PC-9 (cell line): ENCODE data around the gene KRT3. TPM values are rescaled to one million over a fixed set of nuclear protein-coding genes. Genes with fewer than 3 reads are reported as not detected.
"Not testable (repeated sequence)": the region's sequence is repeated elsewhere in the genome, so short reads cannot be mapped to it uniquely, and the experiment has no call there.

Experiments used
- BruUV-seq: library from RNA; stranded (reverse); fragments of 400-500 nt; replicated peaks from 2 replicates; lab custom pipeline; 2021; lab: Mats Ljungman, UMichigan
- CTCF ChIA-PET: fragments of 300-600 bp; sonication (Branson Sonifier 250); formaldehyde crosslinking; loops from one replicate; lab custom pipeline; 2022; ENCODE audit warnings: antibody characterized with exemption; lab: Charles Lee
- POLR2A ChIA-PET: fragments of 300-600 bp; sonication (Branson Sonifier 250); formaldehyde crosslinking; loops from one replicate; lab custom pipeline; 2022; ENCODE audit warnings: antibody characterized with exemption; ENCODE audit not compliant: unreplicated experiment; lab: Charles Lee
- DNase-seq, 2 experiments: peaks; one replicate each; pipeline versions ENCODE4 v3.0.0 to v3.0.0-alpha.2; 2015 to 2022; ENCODE audit warnings: mixed read lengths in 1 of 2
- H2AFZ ChIP-seq: fragments of 200-600 bp; sonication (generic); 2 replicates; pipeline ENCODE4 v1.8.1; 2017; ENCODE audit warnings: antibody characterized with exemption
- H3F3A ChIP-seq: fragments of 200-600 bp; sonication (generic); 2 replicates; pipeline ENCODE4 v1.8.1; 2017; ENCODE audit warnings: antibody characterized with exemption, mild to moderate bottlenecking, low read depth; ENCODE audit not compliant: insufficient read depth
- H3K27ac ChIP-seq: fragments of 200-600 bp; sonication (generic); 2 replicates; pipeline ENCODE4 v1.6.1; 2016; ENCODE audit warnings: mixed run types
- H3K27me3 ChIP-seq: fragments of 200-600 bp; sonication (generic); 2 replicates; pipeline ENCODE4 v1.6.1; 2016; ENCODE audit warnings: low read depth, mixed run types; ENCODE audit not compliant: insufficient read depth
- H3K36me3 ChIP-seq: fragments of 200-600 bp; sonication (generic); 2 replicates; pipeline ENCODE4 v1.6.1; 2016; ENCODE audit warnings: low read depth, mixed run types
- H3K4me1 ChIP-seq: fragments of 200-600 bp; sonication (generic); replicated peaks from 2 replicates; pipeline ENCODE4 v1.6.1; 2016; ENCODE audit warnings: mixed run types; ENCODE audit not compliant: insufficient read depth
- H3K4me2 ChIP-seq: fragments of 200-600 bp; sonication (generic); 2 replicates; pipeline ENCODE4 v1.6.1; 2017; ENCODE audit warnings: mixed run types
- H3K4me3 ChIP-seq: fragments of 200-600 bp; sonication (generic); 2 replicates; pipeline ENCODE4 v1.6.1; 2016; ENCODE audit warnings: mixed run types
- H3K79me2 ChIP-seq: fragments of 200-600 bp; sonication (generic); 2 replicates; pipeline ENCODE4 v1.6.1; 2017; ENCODE audit warnings: low read depth, mixed run types
- H3K9me2 ChIP-seq: fragments of 200-600 bp; sonication (generic); 2 replicates; pipeline ENCODE4 v1.8.1; 2017; ENCODE audit warnings: mild to moderate bottlenecking; ENCODE audit not compliant: insufficient read depth
- H3K9me3 ChIP-seq: fragments of 200-600 bp; sonication (generic); 2 replicates; pipeline ENCODE4 v1.8.1; 2016; ENCODE audit warnings: low read depth; ENCODE audit not compliant: insufficient read depth
- H4K20me1 ChIP-seq: fragments of 200-600 bp; sonication (generic); 2 replicates; pipeline ENCODE4 v1.8.1; 2017; ENCODE audit not compliant: insufficient read depth
- EZH2 ChIP-seq: fragments of 200-600 bp; sonication (generic); IDR thresholded peaks from 2 replicates; pipeline ENCODE4 v1.8.0; 2017; ENCODE audit warnings: antibody characterized with exemption, low read depth
- intact Hi-C: fragments of 100-400 bp; cut with micrococcal nuclease; formaldehyde crosslinking; loops from one replicate; pipeline ENCODE4 v1.10.0; 2022; ENCODE audit not compliant: unreplicated experiment
- total RNA-seq: library from RNA; stranded (reverse); gene quantifications from 2 replicates; pipeline ENCODE4 v1.2.3, GENCODE V29; 2021
- TF ChIP-seq, protein P1 (sequence below): fragments of 200-600 bp; sonication (generic); conservative IDR thresholded peaks from 2 replicates; pipeline ENCODE4 v1.6.1; 2017; ENCODE audit warnings: mixed run types, antibody characterized with exemption, mild to moderate bottlenecking, moderate library complexity

KRT3 gene
- total RNA-seq, 1 experiment from 2014 or later = 0.24 TPM

GRCh38 chr12:52763036-52763659, 32.8 kb downstream of the KRT3 start:
- no peak overlapping the region for H3K4me3 ChIP-seq
- no peaks in the 10 kb centered on the region for H3K36me3 ChIP-seq
- H3K9me3 ChIP-seq = peaks cover 4% of the 10 kb centered on the region; the same call in 1 of the 2 replicates
- H3K4me1 ChIP-seq = no peaks in the 10 kb centered on the region
- BruUV-seq = no TSS peak
- no peak overlapping the region for H3K4me2 ChIP-seq
- no peak overlapping the region for H2AFZ ChIP-seq
- H3F3A ChIP-seq = no peaks in the 10 kb centered on the region
- no peaks in the 10 kb centered on the region for H4K20me1 ChIP-seq
- ChIA-PET POLR2A (no interaction called here), CTCF (no interaction called here)
- TF ChIP-seq, protein P1, sequence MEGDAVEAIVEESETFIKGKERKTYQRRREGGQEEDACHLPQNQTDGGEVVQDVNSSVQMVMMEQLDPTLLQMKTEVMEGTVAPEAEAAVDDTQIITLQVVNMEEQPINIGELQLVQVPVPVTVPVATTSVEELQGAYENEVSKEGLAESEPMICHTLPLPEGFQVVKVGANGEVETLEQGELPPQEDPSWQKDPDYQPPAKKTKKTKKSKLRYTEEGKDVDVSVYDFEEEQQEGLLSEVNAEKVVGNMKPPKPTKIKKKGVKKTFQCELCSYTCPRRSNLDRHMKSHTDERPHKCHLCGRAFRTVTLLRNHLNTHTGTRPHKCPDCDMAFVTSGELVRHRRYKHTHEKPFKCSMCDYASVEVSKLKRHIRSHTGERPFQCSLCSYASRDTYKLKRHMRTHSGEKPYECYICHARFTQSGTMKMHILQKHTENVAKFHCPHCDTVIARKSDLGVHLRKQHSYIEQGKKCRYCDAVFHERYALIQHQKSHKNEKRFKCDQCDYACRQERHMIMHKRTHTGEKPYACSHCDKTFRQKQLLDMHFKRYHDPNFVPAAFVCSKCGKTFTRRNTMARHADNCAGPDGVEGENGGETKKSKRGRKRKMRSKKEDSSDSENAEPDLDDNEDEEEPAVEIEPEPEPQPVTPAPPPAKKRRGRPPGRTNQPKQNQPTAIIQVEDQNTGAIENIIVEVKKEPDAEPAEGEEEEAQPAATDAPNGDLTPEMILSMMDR = no peak
- TF ChIP-seq EZH2 = no peak
- no peaks in the 10 kb centered on the region for H3K79me2 ChIP-seq
- intact Hi-C loops = no loop called here
- peaks cover 5% of the 10 kb centered on the region; the same call in 1 of the 2 replicates for H3K27me3 ChIP-seq
- H3K27ac ChIP-seq = no peak overlapping the region
- DNase-seq = no peak
- H3K9me2 ChIP-seq = no peaks in the 10 kb centered on the region

DNA sequence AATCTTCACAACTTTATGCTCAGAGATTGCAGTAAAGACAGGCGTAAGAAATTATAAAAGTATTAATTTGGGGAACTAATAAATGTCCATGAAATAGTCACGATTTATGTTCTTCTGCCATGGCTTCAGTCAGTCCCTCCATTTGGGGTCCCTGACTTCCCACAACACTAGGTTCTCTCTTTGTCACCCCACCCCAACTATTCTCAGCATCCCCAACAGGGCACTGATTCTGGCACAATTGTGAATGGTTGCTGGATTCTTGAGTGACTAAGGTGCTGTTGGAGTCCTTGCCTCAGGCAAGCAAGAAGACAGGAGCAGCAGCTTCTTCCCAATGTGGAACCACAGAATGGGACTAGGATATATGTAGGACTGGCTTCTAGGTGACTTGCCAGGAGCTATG, 34.1 kb downstream of the KRT3 start:
- DNase-seq = no peak
- Histone ChIP-seq H4K20me1 (no peaks in the 10 kb centered on the region), H3K79me2 (no peaks in the 10 kb centered on the region), H3K27ac (no peak overlapping the region), H3K4me1 (no peaks in the 10 kb centered on the region), H3F3A (no peaks in the 10 kb centered on the region), H3K4me2 (no peak overlapping the region), H2AFZ (no peak overlapping the region), H3K4me3 (no peak overlapping the region), H3K9me2 (no peaks in the 10 kb centered on the region), H3K27me3 (peaks cover 8% of the 10 kb centered on the region), H3K36me3 (no peaks in the 10 kb centered on the region), H3K9me3 (peaks cover 4% of the 10 kb centered on the region; the same call in 1 of the 2 replicates)
- CTCF ChIA-PET = no interaction called here
- POLR2A ChIA-PET = no interaction called here
- intact Hi-C loops = no loop called here
- no peak for TF ChIP-seq EZH2
- TF ChIP-seq, protein P1 = no peak
- BruUV-seq = no TSS peak

DNA sequence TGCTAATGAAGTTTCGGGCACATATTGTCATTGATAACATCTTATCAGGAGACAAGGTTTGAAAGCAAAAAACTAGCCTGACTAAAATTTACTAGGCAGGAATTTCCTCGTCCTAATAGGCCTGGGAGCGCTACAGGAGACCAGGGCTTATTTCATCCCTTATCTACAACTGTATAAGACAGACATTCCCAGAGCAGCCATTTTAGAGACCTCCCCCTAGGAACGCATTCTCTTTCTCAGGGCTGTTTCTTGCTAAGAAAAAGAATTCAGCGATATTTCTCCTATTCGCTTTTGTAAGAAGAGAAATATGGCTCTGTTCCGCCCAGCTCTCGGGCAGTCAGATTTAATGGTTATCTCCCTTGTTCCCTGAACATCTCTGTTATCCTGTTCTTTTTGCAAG, 34.7 kb downstream of the KRT3 start:
- CTCF ChIA-PET, H3K4me2 ChIP-seq, H3K9me2 ChIP-seq, H3K36me3 ChIP-seq, BruUV-seq, H3K9me3 ChIP-seq, H3K4me3 ChIP-seq, H2AFZ ChIP-seq, H3K27ac ChIP-seq, POLR2A ChIA-PET, H4K20me1 ChIP-seq, DNase-seq, H3K27me3 ChIP-seq, intact Hi-C loops, H3K79me2 ChIP-seq, H3K4me1 ChIP-seq, H3F3A ChIP-seq: not testable (repeated sequence)

DNA sequence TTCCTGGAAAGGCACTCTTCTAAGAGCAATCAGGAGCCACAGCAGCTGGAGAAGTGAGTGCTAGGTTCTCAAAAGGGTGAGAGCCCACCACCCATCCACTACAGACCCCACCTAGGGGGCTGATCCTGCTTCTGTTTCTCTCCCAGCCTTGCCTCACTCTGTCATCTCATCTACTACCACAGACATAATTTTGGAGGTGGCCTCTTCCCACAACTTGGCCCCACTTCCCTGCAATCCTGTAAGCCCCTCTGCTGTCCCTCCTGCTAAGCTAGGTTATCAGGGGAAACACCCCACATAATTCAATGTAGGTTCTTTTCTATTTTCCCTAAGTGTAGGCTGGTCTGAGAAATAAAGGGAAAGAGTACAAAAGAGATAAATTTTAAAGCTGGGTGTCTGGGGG, 35.3 kb downstream of the KRT3 start:
- no peaks in the 10 kb centered on the region for H3F3A ChIP-seq
- no peaks in the 10 kb centered on the region for H4K20me1 ChIP-seq
- no peaks in the 10 kb centered on the region for H3K79me2 ChIP-seq
- no peak overlapping the region for H2AFZ ChIP-seq
- intact Hi-C loops = no loop called here
- no peak overlapping the region for H3K4me3 ChIP-seq
- ChIA-PET POLR2A (no interaction called here), CTCF (no interaction called here)
- TF ChIP-seq EZH2 = no peak
- TF ChIP-seq, protein P1 = no peak
- peaks cover 4% of the 10 kb centered on the region; the same call in 1 of the 2 replicates for H3K9me3 ChIP-seq
- no peaks in the 10 kb centered on the region for H3K9me2 ChIP-seq
- BruUV-seq = no TSS peak
- no peaks in the 10 kb centered on the region for H3K4me1 ChIP-seq
- no peak overlapping the region for H3K4me2 ChIP-seq
- no peak overlapping the region for H3K27ac ChIP-seq
- no peak for DNase-seq
- H3K27me3 ChIP-seq = peaks cover 8% of the 10 kb centered on the region
- no peaks in the 10 kb centered on the region for H3K36me3 ChIP-seq
